LHCN-M2 (cell line): ENCODE measurements around the gene CD40LG. TPM values are rescaled to one million over a fixed set of nuclear protein-coding genes. Genes with fewer than 3 reads are reported as not detected.

ENCODE experiments used
- DNase-seq: peaks from one replicate; pipeline ENCODE4 v3.0.0-alpha.2; 2012; ENCODE audit warnings: low read depth
- total RNA-seq: library from RNA; depleted of rRNA; stranded (reverse); fragments of >200 nt; gene quantifications from 2 replicates; pipeline ENCODE4 v1.2.3, GENCODE V29; 2014

Gene CD40LG
- total RNA-seq, 1 experiment from 2014 or later, result not detected

- DNase-seq, result no peak
These were observed 2.9 kb downstream of the CD40LG start for GRCh38 chrX:136650811-136651210.

- no peak for DNase-seq
These were observed 5.1 kb downstream of the CD40LG start for GRCh38 chrX:136652822-136653723.

- DNase-seq, result no peak
These were observed 8.5 kb downstream of the CD40LG start for GRCh38 chrX:136656361-136656964.

- DNase-seq, result no peak
These were observed 10.2 kb downstream of the CD40LG start for GRCh38 chrX:136658151-136658550.

GRCh38 chrX:136659174-136659573 is 11.2 kb downstream of the CD40LG start:
- no peak for DNase-seq

GRCh38 chrX:136660896-136661295 is 12.9 kb downstream of the CD40LG start:
- no peak for DNase-seq

GRCh38 chrX:136662104-136662503 is 14.1 kb downstream of the CD40LG start:
- DNase-seq, result no peak

GRCh38 chrX:136662976-136663375 is 15.0 kb downstream of the CD40LG start:
- no peak for DNase-seq

- no peak for DNase-seq
These were observed 17.4 kb downstream of the CD40LG start for GRCh38 chrX:136665258-136665900.

GRCh38 chrX:136666088-136666487 is 18.1 kb downstream of the CD40LG start:
- no peak for DNase-seq

- DNase-seq, result no peak
These were observed 19.6 kb downstream of the CD40LG start for GRCh38 chrX:136667446-136668168.

GRCh38 chrX:136671006-136671610 is 23.1 kb downstream of the CD40LG start:
- no peak for DNase-seq

GRCh38 chrX:136674270-136674985 is 26.5 kb downstream of the CD40LG start:
- DNase-seq, result no peak

- no peak for DNase-seq
These were observed 31.6 kb downstream of the CD40LG start for GRCh38 chrX:136679531-136679930.

GRCh38 chrX:136684120-136684519 is 36.2 kb downstream of the CD40LG start:
- DNase-seq, result no peak

GRCh38 chrX:136687457-136687856 is 39.5 kb downstream of the CD40LG start:
- no peak for DNase-seq

GRCh38 chrX:136689436-136689835 is 41.5 kb downstream of the CD40LG start:
- peak; percentile 7 for DNase-seq

- peak; percentile 15 for DNase-seq
These were observed 43.3 kb downstream of the CD40LG start for GRCh38 chrX:136691028-136691809.

- DNase-seq, result no peak
These were observed 44.3 kb downstream of the CD40LG start for GRCh38 chrX:136692271-136692670.
